Stimulated activated CD4-positive, alpha-beta T cell treated with anti-CD3 and anti-CD28 coated beads, Interleukin-15, amount 100 ng/mL, for 1 hour (primary cell): ENCODE results near the gene KRT39.
"Not testable (repeated sequence)": the region's sequence is repeated elsewhere in the genome, so short reads cannot be mapped to it uniquely, and the experiment has no call there.

Experiments used
- DNase-seq, 2 donors: peaks; one replicate each; pipeline ENCODE4 v3.0.0-alpha.2; 2020; ENCODE audit warnings: low read depth in 1 of 2, low spot score in 1 of 2

The KRT39 gene

DNA sequence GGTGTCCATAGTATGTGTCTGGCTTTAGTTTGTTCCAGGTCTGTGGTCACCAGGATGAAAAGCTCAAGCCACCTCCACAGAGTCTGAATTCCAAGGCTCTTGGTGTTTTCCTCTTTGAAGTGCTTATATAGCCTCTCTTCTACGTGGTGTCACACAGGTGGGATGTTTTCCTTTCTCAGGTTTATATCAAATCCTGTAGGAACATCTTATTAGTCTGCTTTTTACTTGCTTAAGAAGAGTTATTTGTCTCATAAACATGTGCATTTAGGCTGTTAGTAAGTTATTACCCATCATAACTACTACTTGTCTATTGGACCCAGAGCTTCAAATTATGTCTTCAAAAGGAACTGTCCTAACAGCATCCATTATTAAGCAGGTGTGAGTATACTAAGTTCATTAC is at the start of gene KRT39:
TSS of gene KRT39 (minus strand) at position 101 of the 400 bp plus-strand sequence. CDS start at position 9, 92 bp downstream.
- no peak for DNase-seq

DNA sequence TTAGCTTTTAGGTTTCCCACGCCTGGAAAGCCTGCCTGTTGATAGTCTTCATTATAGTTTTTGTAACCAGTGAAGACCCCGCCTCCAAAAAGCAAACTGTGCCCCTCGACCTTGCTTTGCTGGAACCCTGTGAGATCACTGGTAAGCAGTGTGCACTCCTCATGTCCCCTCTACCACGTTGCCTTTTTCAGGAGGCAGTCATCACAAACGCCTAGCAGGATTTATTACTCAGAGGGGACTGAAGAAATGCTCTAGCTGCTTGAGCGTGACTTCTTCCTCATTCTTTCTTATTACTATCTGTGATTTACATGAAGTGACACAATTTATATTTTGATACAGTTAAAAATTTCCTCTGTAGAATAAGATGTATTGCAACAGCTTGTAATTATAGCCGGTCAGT is 48.7 kb upstream of the KRT39 start:
- no peak for DNase-seq

DNA sequence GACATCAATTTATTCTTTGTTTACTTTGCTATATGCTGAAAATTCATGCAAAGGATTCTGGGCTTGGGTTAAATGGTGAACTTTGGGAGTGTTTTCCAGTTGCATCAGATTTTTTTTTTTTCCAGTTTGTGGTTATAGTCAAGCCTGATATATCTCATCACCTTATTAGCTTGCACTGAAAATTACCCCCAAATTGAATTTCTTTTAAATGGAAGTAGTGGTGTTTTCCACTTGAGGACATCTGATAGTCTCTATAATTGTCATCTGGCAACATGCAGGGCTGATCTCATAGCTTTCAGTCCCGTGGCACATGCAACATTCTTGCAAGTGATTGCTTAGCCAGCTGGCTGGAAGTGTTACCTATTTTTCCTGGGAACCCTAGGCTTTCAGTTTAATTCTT is 46.9 kb upstream of the KRT39 start:
- no peak for DNase-seq

DNA sequence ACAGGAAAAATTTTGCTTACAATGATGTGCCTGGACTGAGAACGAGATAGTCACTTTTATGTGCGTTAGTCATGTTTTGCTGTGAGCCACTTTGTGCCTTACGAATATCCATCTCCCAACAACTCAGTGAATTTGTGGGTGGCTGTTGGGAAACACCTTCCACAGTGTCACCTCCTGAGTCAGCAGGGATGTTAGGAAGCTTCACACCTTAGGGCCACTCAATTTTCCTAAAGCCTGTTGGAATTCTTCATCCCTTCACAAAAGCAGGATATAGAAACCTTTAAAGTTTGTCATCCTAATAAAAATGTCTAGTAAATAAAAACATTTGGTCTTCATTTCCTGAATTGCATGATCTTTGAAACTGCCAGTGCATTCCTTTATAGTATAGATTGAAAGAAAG is 46.4 kb upstream of the KRT39 start:
- DNase-seq: no peak

DNA sequence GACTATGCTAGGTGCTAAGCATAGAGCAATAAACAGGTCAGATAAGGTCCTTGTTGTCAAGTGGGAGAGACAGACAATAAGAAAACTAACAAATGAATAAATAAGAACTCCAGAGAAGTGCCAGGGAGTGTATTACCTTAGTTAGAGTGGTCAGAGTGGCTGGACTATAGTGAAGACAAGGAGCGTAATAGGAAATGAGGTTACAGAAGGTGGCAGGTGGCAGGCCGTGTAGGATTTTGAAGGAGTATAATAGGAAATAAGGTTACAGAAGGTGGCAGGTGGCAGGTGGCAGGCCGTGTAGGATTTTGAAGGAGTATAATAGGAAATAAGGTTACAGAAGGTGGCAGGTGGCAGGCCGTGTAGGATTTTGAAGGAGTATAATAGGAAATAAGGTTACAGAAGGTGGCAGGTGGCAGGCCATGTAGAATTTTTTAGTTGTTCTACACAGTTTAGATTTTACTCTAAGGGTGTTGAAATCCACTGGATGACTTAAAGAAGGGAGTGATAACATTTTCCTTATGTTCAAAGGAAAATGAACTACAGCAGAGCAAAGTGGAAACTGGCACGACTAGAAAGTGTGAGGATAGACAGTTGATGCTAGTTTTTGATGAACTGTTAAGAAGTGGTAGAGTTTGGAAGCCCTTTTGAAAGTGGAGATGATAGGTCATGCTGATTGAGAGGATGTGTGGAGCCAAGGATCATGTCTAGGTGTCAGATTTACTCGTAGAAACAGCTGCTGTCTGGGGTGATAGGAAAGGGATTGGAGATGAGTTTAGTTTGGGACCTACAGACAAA is 45.8 kb upstream of the KRT39 start:
- no peak for DNase-seq

DNA sequence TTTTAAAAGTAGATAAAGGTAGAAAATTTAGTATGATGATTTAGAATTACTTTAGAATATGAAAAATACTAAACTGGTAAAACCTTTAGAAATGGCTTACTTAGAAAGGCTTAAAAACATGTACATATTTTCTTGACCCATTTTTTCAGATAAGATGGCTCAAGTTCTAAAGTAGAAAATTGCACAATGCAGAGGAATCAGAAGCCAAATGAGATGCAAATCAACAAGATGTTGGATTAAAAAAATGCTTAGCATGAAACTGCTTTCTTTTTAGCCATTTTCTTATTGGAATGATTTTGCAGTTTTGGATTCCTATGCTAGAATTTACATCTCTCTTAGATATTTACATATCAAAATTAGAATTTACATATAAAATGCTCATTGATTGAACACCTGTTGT is 43.7 kb upstream of the KRT39 start:
- no peak for DNase-seq

DNA sequence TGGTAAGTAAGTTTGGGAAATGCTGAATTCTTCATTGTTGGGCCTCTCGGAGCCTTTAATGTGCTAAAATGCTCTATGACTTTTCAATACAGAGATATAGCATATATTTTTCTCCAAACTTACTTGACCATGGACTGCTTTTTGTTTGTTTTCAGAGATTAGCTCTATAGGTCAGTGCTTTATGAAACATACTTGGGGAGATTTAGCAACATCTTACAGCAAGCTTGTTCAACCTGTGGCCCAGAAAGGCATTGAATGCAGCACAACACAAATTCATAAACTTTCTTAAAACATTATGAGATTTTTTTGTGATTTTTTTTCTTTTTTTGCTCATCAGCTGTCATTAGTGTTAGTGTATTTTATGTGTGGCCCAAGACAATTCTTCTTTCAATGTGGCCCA is 43.2 kb upstream of the KRT39 start:
- DNase-seq: no peak

DNA sequence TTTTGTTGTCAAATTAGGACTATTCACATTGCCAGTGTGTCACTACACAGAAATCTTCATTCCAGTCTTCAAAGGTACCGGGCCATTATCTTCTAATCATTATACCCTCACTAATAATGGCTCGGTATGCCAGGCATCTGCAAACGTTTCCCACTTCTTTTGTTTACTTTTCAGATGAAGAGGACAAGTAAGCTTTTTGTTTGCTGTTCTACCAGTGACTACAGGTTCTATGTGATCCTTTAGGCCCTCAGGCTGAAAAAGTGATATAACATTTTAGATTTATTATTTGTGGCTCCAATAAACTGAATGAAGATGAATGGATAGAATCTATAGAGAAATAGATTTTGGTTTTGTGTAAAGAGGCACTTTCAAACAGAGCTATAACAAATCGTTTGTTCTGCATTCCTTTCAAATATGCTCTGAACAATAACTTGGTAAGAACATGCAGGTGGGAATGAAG is 42.6 kb upstream of the KRT39 start:
- DNase-seq: no peak

DNA sequence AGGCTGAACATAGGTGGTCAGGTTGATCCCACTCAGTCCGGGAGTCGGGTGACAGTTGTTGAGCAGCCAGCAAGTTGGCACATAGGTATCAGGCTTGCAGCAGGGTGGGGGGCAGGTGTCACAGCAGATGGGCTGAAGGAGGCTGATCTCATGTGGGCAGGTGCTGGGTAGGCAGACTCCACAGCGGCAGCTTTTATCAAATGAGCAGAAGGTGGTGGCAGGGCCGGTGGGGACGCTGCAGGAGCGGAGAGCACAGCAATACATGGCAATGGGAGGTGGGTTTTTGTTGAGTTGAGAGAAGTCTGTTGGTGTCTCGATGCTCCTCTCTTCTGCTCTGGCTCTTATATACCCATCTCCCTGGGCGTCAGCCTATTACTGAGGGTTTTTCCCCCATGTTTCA is 42.1 kb upstream of the KRT39 start, which contains the start of gene KRTAP3-1:
TSS of gene KRTAP3-1 (minus strand) at position 318 of the 400 bp plus-strand sequence. CDS start at position 264, 54 bp downstream.
- no peak for DNase-seq

DNA sequence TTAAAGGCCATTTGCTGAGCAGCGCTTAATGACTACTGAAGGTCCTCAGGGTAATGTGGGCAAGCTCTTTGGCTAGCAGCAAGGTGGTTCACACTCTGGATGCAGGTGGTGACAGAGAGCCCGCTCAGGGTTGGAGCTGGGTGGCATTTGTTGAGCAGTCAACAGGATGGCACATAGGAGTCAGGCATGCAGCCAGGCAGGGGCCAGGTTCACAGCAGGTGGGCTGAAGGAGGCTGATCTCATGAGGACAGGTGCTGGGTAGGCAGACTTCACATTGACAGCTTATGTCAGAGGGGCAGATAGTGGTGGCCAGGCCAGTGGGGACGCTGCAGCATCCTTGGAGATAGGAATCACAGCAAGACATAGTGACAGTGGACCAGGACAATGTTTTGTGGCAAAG is 37.6 kb upstream of the KRT39 start:
- no peak for DNase-seq

DNA sequence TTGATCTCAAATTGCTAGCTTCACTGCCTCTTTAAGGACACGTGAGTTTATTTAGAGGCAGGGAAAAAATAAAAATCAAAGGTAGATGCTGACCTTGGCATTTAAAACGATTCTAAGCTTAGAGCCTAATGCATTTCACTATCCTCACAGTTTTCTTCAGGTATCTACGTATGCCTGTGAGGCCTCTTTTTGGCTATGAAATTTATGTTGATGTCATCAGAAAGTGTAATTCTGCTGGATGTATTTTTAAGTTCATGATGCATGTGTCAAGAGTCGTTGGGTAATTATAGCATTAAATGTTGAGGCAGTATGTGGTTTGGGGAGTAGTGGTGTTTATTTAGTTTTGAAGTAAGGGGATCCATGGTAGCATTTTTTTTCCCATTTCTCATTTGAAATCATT is 37.2 kb upstream of the KRT39 start:
- no peak for DNase-seq

DNA sequence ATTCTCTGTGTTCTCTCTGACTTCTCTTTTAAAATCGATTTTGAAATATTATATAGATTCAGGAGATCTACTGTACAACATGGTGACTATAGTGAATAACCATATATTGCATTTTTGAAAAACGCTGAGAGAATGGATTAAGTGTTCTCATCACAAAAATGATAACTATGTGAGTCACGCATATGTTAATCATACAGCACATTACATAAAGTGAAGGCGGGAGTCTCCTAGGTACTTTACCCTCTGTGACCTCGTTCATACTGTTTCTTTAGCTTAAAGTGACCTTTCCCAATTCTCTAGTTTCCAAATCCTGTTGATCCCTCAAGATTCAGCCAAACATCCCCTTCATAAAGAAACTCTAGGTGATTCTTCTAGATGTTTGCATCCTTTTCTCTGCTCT is 36.1 kb upstream of the KRT39 start:
- no peak for DNase-seq

DNA sequence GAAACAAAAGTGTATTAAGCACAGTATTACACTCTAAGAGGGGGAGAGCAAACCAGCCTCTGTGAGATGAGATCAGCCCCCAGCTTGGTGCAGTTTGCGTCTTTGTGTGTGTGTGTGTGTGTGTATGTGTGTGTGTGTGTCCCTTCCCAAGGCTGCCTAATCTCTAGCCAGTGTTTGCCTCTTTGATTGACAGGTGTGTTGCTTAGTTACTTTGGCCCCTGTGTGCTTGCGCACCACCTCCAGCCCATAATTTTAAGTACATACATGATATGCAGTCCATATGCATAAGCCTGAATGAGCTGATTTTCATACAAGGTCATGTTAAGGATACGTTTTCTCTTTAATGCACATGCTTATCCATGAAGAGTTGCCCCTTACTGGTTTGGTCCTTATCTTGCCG is 35.0 kb upstream of the KRT39 start:
- no peak for DNase-seq

DNA sequence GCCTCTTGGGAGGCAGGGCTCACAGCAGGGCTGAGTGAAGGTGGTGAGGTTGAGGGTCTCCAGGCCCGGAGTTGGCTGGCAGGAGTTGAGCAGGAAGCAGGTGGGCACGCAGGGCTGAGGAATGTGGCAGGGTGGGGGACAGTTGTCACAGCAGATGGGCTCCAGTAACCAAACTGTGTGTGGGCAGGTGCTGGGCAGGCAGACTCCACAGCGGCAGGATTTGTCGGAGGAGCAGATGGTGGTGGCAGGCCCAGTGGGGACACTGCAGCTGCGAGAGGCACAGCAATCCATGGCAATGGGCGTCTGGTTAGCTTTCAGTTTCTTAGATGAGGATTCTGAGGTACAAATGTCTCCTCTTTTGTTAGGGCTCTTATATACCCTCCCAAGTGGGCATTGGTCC is 32.8 kb upstream of the KRT39 start, which contains the start of gene KRTAP3-2:
TSS of gene KRTAP3-2 (minus strand) at position 344 of the 400 bp plus-strand sequence. CDS start at position 291, 53 bp downstream.
- DNase-seq: not testable (repeated sequence)

DNA sequence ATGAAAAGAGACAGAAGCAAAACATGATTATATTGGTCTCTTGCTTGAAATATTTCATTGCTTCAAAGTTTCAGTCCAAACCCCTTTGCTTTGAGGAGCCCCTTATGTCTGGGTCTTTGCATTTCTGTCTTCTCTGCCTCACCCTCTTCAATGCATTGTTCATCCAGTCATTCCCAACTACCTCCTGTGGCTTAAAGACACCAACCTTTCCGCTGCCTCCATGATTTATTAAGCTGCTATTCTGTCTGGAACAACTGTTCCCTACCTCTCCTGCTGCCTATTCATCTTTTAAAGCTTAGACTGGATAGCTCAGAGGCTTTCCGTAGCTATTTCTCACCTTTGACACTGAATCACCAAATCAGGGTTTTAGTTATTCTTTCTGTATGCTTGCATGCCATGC is 30.6 kb upstream of the KRT39 start:
- DNase-seq: no peak

DNA sequence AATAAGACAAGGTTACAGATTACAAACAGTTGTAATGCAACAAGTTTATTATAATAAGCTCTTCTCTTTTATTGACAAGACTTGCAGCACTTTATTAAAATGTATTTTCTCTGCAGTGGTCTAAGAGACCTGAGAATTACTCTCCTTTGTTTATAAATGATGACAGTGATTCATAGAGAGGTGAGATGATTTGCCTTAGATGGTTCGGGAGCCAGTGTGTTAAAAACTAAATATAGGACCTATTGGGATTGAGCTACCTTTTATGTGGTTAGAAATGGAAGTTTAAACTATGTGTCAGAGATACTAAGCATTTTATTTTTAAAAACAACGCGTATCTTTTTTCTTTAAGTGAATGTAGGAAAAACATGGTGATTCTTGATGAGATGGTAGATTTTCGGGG is 30.1 kb upstream of the KRT39 start:
- DNase-seq: no peak

DNA sequence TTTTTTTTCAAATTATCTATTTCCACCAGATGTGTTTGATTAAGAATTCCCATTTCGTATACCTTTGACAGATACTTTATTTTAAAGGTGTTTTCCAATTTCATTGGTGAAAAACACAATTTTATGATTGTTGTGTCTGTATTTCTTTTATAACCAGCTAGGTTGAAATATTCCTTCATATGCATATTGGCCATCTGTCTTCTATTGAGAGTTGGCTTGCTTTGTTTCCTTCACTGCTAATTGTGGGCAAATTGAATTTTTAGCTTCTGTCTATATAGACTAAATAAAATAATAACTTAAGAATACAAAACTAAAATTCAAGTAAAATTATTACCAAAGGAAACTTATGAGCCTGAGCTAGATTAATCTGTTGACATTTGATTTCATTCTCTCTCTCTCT is 28.4 kb upstream of the KRT39 start:
- no peak for DNase-seq

DNA sequence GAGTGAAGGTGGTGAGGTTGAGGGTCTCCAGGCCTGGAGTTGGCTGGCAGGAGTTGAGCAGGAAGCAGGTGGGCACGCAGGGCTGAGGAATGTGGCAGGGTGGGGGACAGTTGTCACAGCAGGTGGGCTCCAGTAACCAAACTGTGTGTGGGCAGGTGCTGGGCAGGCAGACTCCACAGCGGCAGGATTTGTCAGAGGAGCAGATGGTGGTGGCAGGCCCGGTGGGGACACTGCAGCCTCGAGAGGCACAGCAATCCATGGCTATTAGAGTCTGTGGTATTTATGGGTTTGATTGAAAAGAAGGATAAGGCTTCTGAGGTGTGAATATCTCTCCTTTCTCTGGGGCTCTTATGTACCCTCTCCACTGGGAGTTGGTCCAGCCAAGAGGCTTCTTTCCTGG is 27.1 kb upstream of the KRT39 start, which contains the start of gene KRTAP3-3:
TSS of gene KRTAP3-3 (minus strand) at position 326 of the 400 bp plus-strand sequence. CDS start at position 259, 67 bp downstream.
- no peak for DNase-seq

DNA sequence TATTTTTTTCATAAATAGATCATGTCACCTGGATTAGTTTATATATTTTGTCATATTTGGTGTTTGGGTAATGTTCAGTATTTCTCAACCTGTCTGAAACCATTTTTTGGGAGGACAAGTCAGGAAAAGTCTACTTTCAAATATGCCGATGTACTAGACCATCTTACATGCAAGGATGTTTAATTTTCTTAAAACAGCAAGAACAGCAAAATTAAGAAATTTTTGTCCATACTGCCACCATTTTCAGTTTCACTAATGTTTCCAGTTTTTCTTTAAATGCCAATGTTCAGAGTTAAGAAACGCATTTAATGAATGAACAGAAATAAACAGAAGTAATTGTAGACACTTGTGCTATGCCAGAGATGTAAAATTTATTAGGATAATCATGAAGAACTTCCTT is 26.3 kb upstream of the KRT39 start:
- DNase-seq: no peak

DNA sequence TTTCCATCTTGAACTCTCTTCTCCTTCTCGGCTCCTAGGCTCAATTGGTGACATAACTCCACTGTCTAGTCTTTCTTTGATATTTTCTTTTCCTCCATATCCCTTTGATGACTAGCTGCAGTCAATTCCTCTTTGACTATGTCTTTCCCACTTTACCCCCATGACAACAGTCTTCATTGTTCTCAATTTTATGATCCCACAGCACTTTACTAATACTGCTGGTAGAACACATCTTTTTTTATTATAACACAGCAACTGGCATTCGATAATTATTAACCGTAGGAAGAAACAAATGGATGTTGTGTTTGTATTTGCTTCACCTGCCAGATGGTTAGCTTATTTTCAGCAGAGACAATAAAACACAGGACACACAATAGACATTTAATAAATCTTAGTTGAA is 25.9 kb upstream of the KRT39 start:
- DNase-seq: no peak

DNA sequence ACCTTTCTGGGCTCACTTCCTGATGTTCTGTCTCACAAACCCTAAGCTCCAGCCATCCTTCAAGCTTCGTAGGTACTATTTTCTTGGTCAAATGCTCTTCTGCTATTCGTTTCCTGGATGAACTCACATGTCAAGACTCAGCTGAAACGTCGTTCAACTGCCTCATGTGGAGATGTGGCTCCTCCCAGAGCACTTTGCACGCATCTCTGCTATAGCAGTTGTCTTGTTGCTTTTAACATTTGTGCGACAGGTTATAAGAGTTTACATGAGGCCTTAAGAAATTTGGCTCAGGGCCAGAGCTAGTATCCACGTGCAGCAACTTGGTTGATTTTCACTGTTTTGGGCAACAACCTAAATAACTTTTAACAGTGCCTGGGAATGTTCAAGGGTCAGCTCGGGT is 20.2 kb upstream of the KRT39 start:
- no peak for DNase-seq

DNA sequence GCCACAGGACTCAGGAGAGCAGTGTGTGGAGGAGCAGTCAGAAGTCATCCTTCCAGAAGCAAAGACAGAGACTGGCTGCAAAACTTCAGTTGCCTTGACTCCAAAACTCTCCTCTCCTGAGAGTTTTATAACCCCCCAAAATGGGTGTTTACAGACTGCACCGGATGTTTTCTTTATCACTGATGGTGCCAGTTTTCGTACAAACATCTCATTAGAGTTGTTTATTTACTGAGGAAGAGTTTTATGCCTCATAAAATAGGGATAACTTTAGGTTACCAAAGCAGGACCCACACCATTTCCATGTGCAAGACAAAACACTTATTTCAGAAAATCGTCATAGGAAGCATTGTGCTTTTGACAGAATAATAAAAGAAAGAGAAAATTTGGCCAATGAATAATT is 17.5 kb upstream of the KRT39 start, which contains the start of gene KRT40:
TSS of gene KRT40 (minus strand) at position 101 of the 400 bp plus-strand sequence. CDS start at position 48, 53 bp downstream.
- no peak for DNase-seq

DNA sequence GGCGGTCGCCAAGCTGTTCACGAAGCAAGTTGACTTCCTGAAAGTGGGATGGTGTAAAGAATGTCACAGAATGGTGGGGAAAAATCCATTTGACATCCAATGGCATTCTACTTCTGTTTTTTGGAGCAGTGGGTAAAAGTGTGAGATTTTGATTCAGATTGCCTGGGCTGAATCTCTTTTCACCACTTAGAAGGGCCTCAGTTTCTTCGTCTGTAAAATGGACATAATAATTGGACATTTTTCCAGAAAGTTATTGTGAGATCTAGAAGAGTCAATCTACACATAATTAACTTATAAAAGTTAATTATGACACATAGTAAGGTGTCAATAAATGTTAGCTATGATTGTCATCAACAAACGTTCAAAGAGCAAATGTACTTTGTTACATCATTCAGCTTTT is 14.4 kb upstream of the KRT39 start:
- no peak for DNase-seq
